ENCODE data around the gene CDA. TPM values are rescaled to one million over a fixed set of nuclear protein-coding genes. Genes with fewer than 3 reads are reported as not detected.

CDA gene
- polyA plus RNA-seq, 4 donors: 0.58 to 53.0 (median 4.4) TPM

DNA sequence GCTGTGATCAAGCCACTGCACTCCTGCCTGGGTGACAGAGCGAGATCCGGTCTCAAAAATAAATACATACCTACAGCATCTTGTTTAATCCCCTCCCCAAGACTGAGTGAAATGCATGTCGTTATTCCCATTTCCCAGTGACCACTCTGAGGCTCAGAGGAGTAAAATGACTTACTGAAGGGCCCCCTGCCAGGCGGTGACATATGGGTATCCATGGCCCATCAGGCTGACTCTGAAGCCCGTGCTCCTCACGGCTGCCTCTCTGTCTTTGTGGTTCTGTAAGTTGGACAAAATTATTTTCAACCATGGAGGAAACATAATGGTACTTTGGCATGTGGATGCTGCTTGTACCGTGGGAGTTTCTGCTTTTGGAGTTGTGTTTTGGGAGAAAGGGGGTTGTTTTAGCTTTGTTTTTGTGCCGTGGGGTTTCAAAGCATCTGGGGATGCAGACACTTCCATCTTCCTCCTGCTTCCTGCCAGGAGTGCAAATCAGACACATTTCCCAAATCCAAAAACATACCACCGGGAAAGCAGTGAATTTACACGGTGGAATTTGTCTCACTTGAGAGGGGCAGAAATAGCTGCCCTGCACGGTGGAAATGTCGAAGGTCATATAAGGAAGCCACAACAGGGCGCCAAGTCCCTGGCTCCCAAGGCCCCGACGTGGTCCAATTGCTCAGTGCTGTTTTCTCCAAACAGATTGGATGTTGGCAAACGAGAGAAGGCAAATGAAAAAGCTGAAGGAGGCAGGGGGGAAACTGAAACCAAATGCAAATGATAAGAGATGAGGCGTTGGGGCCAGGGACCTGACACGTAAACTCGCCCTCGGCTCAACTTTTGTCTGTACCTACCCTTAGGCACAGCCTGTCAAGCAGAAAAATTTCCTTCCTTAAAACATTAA is 27.3 kb downstream of the CDA start:
- FAIRE-seq: no peak
- H3K4me1 ChIP-seq (ENCODE audit: control insufficient read depth in 3 of 3, insufficient read depth in 2 of 3, low read depth in 1 of 3, low read length in 2 of 3): no peaks in the 10 kb centered on the region
- H3K4me3 ChIP-seq (ENCODE audit: low read depth in 1 of 3, low read length in 3 of 3): no peak overlapping the region
- no peak for DNase-seq
- no peaks in the 10 kb centered on the region for H3K9me3 ChIP-seq (ENCODE audit: control insufficient read depth in 2 of 2, insufficient read depth in 1 of 2, low read depth in 1 of 2, low read length in 1 of 2)
- H3K27me3 ChIP-seq (ENCODE audit: control insufficient read depth in 3 of 3, insufficient read depth in 3 of 3, low read length in 3 of 3): no peaks in the 10 kb centered on the region
- H3K27ac ChIP-seq (ENCODE audit: low read depth in 1 of 3, low read length in 2 of 3): peak overlapping the region in 1 of 3 donors; percentile 12
- H3K36me3 ChIP-seq (ENCODE audit: control insufficient read depth in 3 of 3, insufficient read depth in 2 of 3, low read depth in 1 of 3, low read length in 3 of 3): no peaks in the 10 kb centered on the region
- 37 to 52% (median 42%) methylated on average over 20 of the region's 20 CpGs for WGBS, 3 donors

- peak overlapping the region in 1 of 3 donors; percentile 12 for H3K27ac ChIP-seq (ENCODE audit: low read depth in 1 of 3, low read length in 2 of 3)
- 62 to 75% (median 74%) methylated on average over 3 of the region's 3 CpGs for WGBS, 3 donors
- H3K27me3 ChIP-seq (ENCODE audit: control insufficient read depth in 3 of 3, insufficient read depth in 3 of 3, low read length in 3 of 3): no peaks in the 10 kb centered on the region
- H3K9me3 ChIP-seq (ENCODE audit: control insufficient read depth in 2 of 2, insufficient read depth in 1 of 2, low read depth in 1 of 2, low read length in 1 of 2): no peaks in the 10 kb centered on the region
- H3K36me3 ChIP-seq (ENCODE audit: control insufficient read depth in 3 of 3, insufficient read depth in 2 of 3, low read depth in 1 of 3, low read length in 3 of 3): no peaks in the 10 kb centered on the region
- no peaks in the 10 kb centered on the region for H3K4me1 ChIP-seq (ENCODE audit: control insufficient read depth in 3 of 3, insufficient read depth in 2 of 3, low read depth in 1 of 3, low read length in 2 of 3)
- H3K4me3 ChIP-seq (ENCODE audit: low read depth in 1 of 3, low read length in 3 of 3): no peak overlapping the region
- FAIRE-seq: no peak
- DNase-seq: no peak
Measured at GRCh38 chr1:20616847-20617487, 28.1 kb downstream of the CDA start.

GRCh38 chr1:20618550-20618949 is 29.7 kb downstream of the CDA start:
- Histone ChIP-seq H3K4me1 (ENCODE audit: control insufficient read depth in 3 of 3, insufficient read depth in 2 of 3, low read depth in 1 of 3, low read length in 2 of 3) (no peaks in the 10 kb centered on the region), H3K4me3 (ENCODE audit: low read depth in 1 of 3, low read length in 3 of 3) (no peak overlapping the region), H3K27ac (ENCODE audit: low read depth in 1 of 3, low read length in 2 of 3) (no peak overlapping the region), H3K27me3 (ENCODE audit: control insufficient read depth in 3 of 3, insufficient read depth in 3 of 3, low read length in 3 of 3) (peaks cover 0 to 2% (median 0%) of the 10 kb centered on the region in 3 donors), H3K9me3 (ENCODE audit: control insufficient read depth in 2 of 2, insufficient read depth in 1 of 2, low read depth in 1 of 2, low read length in 1 of 2) (no peaks in the 10 kb centered on the region), H3K36me3 (ENCODE audit: control insufficient read depth in 3 of 3, insufficient read depth in 2 of 3, low read depth in 1 of 3, low read length in 3 of 3) (no peaks in the 10 kb centered on the region)
- WGBS, 3 donors: 21 to 55% (median 47%) methylated on average over 4 of the region's 4 CpGs
- DNase-seq (peak in 1 of 2 donors; percentile 32), FAIRE-seq (no peak)

- Histone ChIP-seq H3K27me3 (ENCODE audit: control insufficient read depth in 3 of 3, insufficient read depth in 3 of 3, low read length in 3 of 3) (peaks cover 0 to 5% (median 0%) of the 10 kb centered on the region in 3 donors), H3K4me1 (ENCODE audit: control insufficient read depth in 3 of 3, insufficient read depth in 2 of 3, low read depth in 1 of 3, low read length in 2 of 3) (no peaks in the 10 kb centered on the region), H3K27ac (ENCODE audit: low read depth in 1 of 3, low read length in 2 of 3) (no peak overlapping the region), H3K36me3 (ENCODE audit: control insufficient read depth in 3 of 3, insufficient read depth in 2 of 3, low read depth in 1 of 3, low read length in 3 of 3) (no peaks in the 10 kb centered on the region), H3K9me3 (ENCODE audit: control insufficient read depth in 2 of 2, insufficient read depth in 1 of 2, low read depth in 1 of 2, low read length in 1 of 2) (no peaks in the 10 kb centered on the region), H3K4me3 (ENCODE audit: low read depth in 1 of 3, low read length in 3 of 3) (no peak overlapping the region)
- WGBS, 3 donors: 61 to 78% (median 67%) methylated on average over 1 of the region's 1 CpG
- no peak for DNase-seq
- FAIRE-seq: no peak
Measured at GRCh38 chr1:20619999-20620398, 31.1 kb downstream of the CDA start.

GRCh38 chr1:20621012-20621411 is 32.1 kb downstream of the CDA start:
- Histone ChIP-seq H3K27ac (ENCODE audit: low read depth in 1 of 3, low read length in 2 of 3) (no peak overlapping the region), H3K27me3 (ENCODE audit: control insufficient read depth in 3 of 3, insufficient read depth in 3 of 3, low read length in 3 of 3) (peaks cover 0 to 10% (median 0%) of the 10 kb centered on the region in 3 donors), H3K9me3 (ENCODE audit: control insufficient read depth in 2 of 2, insufficient read depth in 1 of 2, low read depth in 1 of 2, low read length in 1 of 2) (no peaks in the 10 kb centered on the region), H3K4me3 (ENCODE audit: low read depth in 1 of 3, low read length in 3 of 3) (no peak overlapping the region), H3K4me1 (ENCODE audit: control insufficient read depth in 3 of 3, insufficient read depth in 2 of 3, low read depth in 1 of 3, low read length in 2 of 3) (no peaks in the 10 kb centered on the region), H3K36me3 (ENCODE audit: control insufficient read depth in 3 of 3, insufficient read depth in 2 of 3, low read depth in 1 of 3, low read length in 3 of 3) (no peaks in the 10 kb centered on the region)
- FAIRE-seq: no peak
- no peak for DNase-seq
- 68 to 81% (median 81%) methylated on average over 6 of the region's 6 CpGs for WGBS, 3 donors

DNA sequence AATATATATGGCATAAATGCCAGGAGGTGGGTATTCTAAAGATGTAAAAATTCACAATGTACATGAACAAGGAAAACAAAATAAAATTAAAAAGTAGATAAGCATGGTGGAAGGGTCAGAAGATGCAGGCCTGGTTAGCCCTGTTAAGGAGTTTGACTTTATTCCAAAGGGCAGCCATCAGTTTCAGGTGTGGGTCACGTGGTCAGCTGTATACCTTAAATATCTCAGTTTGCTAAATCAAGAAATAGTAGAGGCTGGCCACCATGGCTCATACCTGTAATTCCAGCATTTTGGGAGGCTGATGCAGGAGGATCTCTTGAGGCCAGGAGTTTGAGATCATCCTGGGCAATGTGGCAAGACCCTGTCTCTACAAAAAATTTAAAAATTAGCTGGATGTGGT is 35.8 kb downstream of the CDA start:
- WGBS, 3 donors: 56 to 64% (median 63%) methylated on average over 1 of the region's 1 CpG
- no peak for DNase-seq
- H3K4me3 ChIP-seq (ENCODE audit: low read depth in 1 of 3, low read length in 3 of 3): no peak overlapping the region
- no peaks in the 10 kb centered on the region for H3K9me3 ChIP-seq (ENCODE audit: control insufficient read depth in 2 of 2, insufficient read depth in 1 of 2, low read depth in 1 of 2, low read length in 1 of 2)
- peaks cover 0 to 10% (median 0%) of the 10 kb centered on the region in 3 donors for H3K27me3 ChIP-seq (ENCODE audit: control insufficient read depth in 3 of 3, insufficient read depth in 3 of 3, low read length in 3 of 3)
- H3K27ac ChIP-seq (ENCODE audit: low read depth in 1 of 3, low read length in 2 of 3): no peak overlapping the region
- H3K36me3 ChIP-seq (ENCODE audit: control insufficient read depth in 3 of 3, insufficient read depth in 2 of 3, low read depth in 1 of 3, low read length in 3 of 3): no peaks in the 10 kb centered on the region
- FAIRE-seq: no peak
- H3K4me1 ChIP-seq (ENCODE audit: control insufficient read depth in 3 of 3, insufficient read depth in 2 of 3, low read depth in 1 of 3, low read length in 2 of 3): no peaks in the 10 kb centered on the region

- Histone ChIP-seq H3K27ac (ENCODE audit: low read depth in 1 of 3, low read length in 2 of 3) (no peak overlapping the region), H3K9me3 (ENCODE audit: control insufficient read depth in 2 of 2, insufficient read depth in 1 of 2, low read depth in 1 of 2, low read length in 1 of 2) (no peaks in the 10 kb centered on the region), H3K4me1 (ENCODE audit: control insufficient read depth in 3 of 3, insufficient read depth in 2 of 3, low read depth in 1 of 3, low read length in 2 of 3) (no peaks in the 10 kb centered on the region), H3K27me3 (ENCODE audit: control insufficient read depth in 3 of 3, insufficient read depth in 3 of 3, low read length in 3 of 3) (peaks cover 0 to 12% (median 0%) of the 10 kb centered on the region in 3 donors), H3K36me3 (ENCODE audit: control insufficient read depth in 3 of 3, insufficient read depth in 2 of 3, low read depth in 1 of 3, low read length in 3 of 3) (no peaks in the 10 kb centered on the region), H3K4me3 (ENCODE audit: low read depth in 1 of 3, low read length in 3 of 3) (no peak overlapping the region)
- 70 to 75% (median 71%) methylated on average over 3 of the region's 3 CpGs for WGBS, 3 donors
- DNase-seq (no peak), FAIRE-seq (no peak)
Measured at GRCh38 chr1:20625176-20626097, 36.5 kb downstream of the CDA start.

- H3K36me3 ChIP-seq (ENCODE audit: control insufficient read depth in 3 of 3, insufficient read depth in 2 of 3, low read depth in 1 of 3, low read length in 3 of 3): no peaks in the 10 kb centered on the region
- 38 to 64% (median 45%) methylated on average over 1 of the region's 1 CpG for WGBS, 3 donors
- no peak for DNase-seq
- no peaks in the 10 kb centered on the region for H3K9me3 ChIP-seq (ENCODE audit: control insufficient read depth in 2 of 2, insufficient read depth in 1 of 2, low read depth in 1 of 2, low read length in 1 of 2)
- no peak overlapping the region for H3K4me3 ChIP-seq (ENCODE audit: low read depth in 1 of 3, low read length in 3 of 3)
- peaks cover 0 to 12% (median 0%) of the 10 kb centered on the region in 3 donors for H3K27me3 ChIP-seq (ENCODE audit: control insufficient read depth in 3 of 3, insufficient read depth in 3 of 3, low read length in 3 of 3)
- no peak for FAIRE-seq
- H3K4me1 ChIP-seq (ENCODE audit: control insufficient read depth in 3 of 3, insufficient read depth in 2 of 3, low read depth in 1 of 3, low read length in 2 of 3): no peaks in the 10 kb centered on the region
- H3K27ac ChIP-seq (ENCODE audit: low read depth in 1 of 3, low read length in 2 of 3): no peak overlapping the region
Measured at GRCh38 chr1:20626098-20626427, 37.2 kb downstream of the CDA start.

Data from small intestine (tissue), 7 donors.